HG02678 (cell line): ENCODE measurements around the gene ATP2A2.

Experiments used
- ATAC-seq: cut with Tn5 transposase; IDR thresholded peaks from one replicate; pipeline ENCODE4 v1.9.1; 2021; ENCODE audit warnings: mild to moderate bottlenecking, moderate library complexity; ENCODE audit not compliant: unreplicated experiment

The ATP2A2 gene

DNA sequence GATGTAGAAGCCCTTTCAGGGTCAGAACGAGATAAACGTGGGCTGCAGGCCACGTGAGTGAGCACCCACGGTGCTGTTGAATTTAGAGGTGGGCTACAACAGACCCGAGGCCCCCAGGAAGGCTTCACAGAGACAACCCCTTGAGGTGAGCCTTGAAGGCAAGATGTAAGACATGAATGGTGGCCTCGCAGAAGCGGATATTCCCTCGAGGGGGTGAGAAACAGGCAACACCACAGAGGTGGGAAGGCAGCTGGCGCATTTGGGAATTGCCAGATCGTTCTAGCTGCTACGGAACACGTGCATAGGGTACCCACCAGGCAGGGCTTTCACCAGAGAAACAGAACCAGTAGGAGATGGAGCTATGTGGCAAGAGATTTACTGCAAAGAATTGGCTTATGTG is 22.6 kb upstream of the ATP2A2 start:
- no peak for ATAC-seq

DNA sequence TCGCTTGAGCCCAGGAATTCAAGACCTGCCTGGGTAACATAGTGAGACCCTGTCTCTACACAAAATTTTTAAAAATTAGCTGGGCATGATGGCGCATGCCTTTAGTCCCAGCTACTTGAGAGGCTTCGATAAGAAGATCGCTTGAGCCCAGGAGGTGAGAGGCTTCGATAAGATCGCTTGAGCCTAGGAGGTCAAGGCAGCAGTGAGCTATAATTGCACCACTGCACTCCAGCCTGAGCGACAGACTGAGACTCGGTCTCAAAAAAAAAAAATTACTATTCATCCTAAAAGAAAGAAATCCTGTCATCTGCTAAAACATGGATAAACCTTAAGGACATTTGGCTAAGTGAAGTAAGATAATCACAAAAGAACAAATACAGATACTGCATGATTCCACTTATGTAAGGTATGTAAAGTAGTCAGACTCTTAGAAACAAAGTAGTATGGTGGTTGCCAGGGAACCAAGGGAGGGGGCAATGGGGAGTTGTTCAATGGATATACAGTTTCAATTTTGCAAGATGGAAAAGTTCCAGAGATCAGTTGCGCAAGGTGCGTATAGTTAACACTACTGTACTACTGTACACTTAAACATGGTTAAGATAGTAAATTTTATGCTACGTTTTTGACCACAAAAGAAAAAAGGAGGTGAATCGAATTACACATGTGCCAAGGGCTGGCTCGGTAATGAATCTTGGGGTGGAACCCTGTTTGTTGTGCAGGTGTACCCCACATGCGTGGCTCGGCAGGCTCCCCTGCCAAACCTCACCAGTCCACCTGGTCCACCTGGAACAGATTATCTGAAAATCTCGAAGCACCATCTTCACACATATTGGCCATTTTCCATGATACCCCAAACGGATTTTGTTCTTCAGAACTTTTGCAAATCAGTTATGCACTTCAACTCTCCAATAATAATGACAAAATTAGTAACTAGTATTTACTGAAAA is 18.3 kb upstream of the ATP2A2 start:
- ATAC-seq = no peak

DNA sequence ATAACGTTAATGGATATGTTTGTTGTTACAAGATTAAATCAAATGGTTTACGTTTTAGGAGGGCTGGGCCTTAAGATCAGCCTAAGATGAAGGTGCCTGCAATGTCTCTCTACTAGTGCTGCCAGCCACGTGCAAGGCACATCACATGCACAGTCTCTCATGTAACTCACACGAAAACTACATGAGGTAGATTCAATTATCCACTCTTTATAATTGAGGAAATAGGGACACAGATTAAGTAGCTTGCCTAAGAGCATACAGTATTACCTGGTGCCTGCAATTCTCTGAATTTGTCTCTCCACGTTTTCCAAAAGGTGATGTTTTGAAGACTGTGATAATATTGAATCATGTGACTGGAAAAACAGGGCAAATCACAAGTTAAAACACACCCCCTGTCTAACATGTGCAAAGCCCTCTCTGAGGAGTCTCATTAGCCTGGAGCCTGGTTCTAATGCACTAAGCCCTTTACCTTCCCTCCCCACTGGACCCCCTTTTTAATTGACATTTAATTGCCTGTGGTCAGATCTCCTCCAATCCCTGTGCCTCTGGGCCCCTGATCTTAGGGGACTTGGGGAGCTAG is 14.6 kb upstream of the ATP2A2 start:
- no peak for ATAC-seq

DNA sequence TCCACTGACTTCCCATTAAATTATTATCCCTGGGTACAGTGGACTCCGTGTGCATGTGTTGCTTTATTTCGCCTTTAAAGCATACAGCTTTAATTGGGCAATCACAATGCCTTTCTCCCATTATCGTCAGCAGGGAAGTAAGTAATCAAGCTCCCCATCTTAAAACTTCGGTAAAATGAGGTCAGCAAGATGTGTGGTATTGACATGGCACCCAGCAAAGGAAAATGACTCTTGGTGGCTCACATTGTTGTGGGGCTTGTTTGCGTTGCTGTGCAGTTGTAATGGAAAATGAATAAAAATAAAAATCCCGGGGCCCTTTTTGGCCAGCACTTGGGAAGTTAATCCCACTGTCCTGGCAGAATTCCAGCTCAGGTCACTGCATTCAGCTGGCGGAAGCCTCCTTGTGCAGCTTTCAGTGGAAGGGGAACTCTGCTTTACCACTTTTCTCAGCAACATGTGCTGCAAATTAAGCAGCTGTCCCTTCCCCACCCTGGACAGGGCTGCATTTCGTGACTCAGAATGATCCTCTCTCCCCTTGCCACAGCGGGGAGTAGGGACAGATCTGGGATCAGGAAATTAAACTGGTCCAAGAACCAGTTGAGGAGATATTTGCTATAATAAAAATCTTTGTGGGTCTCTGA is 13.9 kb upstream of the ATP2A2 start:
- ATAC-seq = no peak

DNA sequence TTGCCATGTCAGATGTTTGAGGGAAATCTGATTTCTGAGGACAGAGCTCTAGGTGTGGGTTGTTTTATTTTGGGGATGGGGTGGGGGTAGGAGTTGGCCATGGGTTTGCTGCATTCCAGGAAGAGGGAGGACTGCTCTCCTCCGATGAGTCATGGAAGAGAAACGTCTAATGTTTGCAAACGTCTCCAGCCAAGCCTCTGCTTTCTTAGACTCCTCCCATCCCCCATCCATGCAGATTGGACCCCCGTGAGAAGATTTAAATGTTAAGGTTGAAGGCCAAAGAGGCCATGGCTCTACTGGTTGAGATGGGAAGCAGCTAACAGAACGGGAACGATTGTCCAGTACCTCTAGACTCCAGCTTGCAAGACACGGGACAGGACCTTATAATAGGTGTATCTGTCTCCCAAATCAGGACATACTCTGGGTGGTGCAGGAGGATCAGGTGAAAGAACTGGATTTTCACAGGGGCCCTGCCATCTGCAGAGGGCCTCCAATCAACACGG is 11.4 kb upstream of the ATP2A2 start:
- ATAC-seq = no peak

DNA sequence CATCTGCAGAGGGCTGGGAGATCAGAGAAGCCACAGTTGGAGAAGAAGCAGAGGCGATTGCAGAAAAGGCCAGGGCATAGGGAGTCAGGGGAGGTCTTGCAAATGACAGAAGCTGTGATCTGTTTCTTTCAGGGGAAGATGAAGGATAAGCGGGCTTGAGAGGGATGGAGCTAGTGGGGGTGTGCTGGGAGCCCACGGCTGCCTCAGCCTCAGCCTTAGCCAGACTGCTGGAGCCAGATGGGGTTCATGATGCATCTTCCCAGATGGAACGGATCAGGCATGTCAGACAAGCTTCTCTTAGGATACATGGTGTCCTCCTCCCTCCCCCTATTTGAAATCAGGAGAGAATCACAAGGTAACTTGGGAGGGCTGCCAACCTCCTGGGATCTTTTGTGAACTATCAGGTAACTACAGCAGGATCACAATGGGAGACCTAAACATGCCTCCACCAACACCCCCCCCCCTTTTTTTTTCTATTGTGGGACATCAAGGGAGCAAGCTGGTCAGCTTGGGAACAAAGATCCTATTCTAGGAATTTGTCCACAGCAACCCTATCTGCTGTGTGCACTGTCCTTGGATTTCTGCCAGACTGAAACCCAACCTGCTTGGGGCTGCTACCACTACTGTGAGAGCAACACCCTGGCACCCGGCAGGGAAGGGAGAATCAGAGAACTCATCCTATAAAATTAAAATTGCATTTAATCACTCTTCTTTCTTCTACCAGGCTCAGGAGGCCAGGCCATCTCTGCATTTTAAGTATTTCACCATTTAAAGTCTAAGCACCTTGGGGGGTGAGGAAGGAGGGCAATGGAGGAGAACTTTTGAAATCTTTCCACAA is 10.7 kb upstream of the ATP2A2 start:
- no peak for ATAC-seq

DNA sequence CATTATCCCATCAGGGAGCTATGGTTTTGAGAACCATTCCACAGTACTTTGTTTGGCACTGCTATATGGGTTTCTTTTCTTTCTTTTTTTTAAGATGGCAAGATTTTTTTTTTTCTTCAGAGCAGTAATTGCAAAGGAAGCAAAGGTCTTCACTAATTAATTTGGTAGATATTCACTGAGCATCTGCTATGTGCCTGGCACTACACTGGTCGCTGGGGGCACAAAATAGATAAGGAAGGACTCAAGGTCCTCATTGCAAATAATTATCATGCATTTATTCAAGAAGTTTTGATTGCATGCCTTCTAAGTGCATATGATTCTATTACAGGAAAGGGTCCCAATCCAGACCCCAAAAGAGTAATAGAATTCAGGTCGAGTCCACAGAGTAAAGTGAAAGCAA is 10.0 kb upstream of the ATP2A2 start:
- ATAC-seq = no peak

DNA sequence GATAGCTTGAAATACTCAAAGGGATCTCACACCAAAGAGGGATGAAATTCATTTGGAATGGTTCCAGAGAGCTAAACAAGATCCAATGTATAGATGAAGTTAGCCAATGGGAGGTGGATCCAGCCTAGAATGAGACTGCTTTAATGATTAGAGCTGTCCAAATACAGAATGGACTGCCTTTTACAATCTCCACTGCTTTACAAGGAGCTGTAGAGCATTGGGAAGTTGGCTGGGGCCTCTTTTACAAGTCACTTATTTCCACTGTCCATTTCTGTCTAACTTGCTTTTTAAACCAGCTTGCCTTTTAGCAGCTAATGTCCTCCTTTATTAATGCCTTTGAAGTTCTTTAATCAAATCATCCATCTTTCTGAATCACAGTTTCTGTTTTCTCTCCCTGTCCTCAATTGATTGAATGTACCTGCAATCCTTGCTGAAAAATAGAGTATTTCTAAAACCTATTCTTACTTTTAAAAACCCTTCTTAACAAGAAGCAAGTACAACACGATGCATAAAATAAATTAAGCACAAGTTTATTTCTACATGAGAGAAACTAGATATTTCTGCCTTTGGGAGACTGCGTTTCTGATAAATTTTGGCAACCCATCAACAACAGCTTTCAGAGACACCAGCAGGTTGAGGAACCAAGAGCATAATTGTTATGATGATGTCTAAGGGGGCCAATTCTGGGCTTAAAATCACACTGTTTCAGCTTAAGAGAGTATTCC is 3.4 kb upstream of the ATP2A2 start:
- no peak for ATAC-seq

DNA sequence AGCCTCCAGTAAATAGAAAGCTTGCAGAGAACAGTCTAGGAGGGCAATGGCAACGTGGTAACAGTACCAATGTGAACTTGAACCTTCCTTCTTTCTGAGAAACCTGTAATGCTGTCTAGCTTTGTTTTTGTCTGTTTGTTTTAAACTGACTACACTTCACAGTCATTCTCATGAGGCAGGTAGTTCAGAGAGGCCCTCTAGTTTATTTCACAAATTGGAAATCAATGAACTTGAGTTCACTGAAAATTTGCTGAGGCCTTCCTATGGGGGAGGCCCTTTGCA is 2.9 kb upstream of the ATP2A2 start:
- ATAC-seq = no peak

DNA sequence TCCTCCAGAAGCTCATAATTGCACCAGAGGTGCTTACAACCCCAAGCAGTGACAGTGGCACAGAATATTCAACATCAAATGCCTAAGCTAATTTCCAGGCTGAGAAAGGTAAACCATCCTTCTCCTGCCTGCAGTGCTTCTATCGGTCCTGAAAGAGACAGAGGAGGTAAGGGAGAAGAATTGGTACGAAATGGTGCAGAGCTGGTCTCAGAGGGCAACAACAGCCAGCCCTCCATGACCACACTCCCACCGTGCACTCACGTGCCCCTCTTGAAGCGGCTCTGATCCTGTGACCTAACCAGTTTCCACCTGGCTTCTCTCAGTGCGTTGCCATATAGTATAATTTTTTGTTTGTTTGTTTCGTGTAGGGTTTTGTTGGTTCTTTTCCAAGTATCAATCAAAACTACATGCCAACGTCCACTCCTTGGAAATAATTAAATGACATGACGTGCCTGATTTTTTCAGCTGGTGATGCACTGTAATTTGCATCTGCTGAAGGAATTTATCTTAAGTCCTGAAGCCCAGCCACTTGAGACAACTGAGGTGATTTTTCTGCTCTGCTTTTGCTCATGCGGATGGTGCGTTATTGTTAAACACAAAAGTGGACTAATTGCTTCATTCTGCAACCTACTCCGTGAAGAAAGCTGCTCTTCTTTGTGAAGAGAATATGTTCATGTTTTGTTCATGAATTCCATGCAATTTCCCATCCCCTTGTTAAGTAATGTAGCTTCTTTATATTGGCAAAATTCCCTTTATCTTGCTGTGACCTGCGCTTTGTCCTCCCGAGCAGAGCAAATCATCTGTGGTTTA is 1.3 kb upstream of the ATP2A2 start:
- no peak for ATAC-seq

DNA sequence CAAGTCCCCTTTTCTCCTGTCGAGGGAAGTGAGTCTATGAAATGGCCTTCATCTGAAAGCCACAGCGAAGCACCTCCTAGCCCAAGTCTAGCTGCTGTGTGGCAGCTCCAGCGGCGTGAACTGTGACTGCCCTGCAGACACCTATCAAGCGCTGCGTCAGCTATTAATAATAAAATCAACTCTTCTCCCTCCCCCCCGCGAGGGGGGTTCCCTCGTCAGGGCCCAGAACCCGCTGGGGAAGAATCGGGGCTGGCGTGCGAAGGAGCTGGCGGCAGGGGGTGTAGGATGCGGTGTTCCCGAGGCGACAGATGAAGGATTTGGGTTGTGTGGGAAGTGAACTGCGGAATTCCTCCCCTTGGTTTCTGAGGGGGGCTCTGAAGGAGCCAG is 662 bp upstream of the ATP2A2 start:
- peak; percentile 3 for ATAC-seq

DNA sequence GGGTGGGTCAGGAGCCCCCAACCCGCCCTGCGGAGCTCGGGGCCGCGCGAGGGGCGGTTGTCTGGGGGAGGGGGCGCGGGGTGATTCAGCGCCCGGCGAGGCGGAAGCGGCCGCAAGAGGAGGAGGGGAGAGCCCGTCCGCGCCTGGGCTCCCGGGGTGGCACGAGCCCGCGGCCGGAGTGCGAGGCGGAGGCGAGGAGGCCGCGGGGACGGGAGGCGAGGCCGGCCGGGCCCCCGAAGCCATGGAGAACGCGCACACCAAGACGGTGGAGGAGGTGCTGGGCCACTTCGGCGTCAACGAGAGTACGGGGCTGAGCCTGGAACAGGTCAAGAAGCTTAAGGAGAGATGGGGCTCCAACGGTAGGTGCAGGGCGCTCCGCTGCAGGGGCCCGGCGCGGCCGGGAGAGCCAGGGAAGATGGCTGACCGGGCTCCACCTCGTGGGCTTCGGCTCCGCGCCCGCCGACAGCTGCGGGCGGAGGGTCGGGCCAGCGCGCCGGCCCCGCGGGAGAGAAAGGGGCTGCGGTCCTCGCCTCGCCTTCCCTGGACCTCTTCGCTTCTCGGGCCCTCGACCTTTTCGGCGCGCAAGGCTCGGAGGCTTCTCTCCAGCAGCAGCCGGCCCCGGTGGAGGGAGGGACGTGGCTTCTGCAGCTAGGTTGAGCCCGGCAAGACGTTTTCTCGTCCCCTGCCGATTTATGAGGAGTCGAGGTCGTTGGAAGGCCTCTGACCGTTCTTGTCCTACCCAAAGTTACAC is 677 bp downstream of the ATP2A2 start:
- ATAC-seq = peak; percentile 38

DNA sequence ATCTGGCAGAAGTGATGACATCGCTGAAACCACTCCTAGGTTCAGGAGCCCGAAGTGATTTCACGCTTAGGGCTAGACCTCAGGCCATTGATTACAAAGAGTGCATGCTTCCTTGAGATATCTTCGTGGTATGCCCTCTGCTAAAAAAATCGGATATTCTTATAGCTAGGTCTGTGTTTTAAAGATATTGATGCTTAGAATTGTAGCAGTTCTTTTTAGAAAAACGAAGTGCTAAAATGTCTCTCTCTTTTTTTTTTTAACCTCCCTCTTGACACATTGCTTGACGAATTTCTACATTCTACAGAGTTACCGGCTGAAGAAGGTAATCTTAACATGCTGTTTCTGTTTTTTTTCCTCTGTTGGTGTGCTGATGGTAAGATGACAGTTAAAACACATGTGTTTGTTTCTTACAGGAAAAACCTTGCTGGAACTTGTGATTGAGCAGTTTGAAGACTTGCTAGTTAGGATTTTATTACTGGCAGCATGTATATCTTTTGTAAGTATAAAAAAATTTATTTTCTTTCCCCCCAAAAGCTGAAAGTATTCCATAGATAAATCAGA is 1.3 kb downstream of the ATP2A2 start:
- peak; percentile 4 for ATAC-seq

DNA sequence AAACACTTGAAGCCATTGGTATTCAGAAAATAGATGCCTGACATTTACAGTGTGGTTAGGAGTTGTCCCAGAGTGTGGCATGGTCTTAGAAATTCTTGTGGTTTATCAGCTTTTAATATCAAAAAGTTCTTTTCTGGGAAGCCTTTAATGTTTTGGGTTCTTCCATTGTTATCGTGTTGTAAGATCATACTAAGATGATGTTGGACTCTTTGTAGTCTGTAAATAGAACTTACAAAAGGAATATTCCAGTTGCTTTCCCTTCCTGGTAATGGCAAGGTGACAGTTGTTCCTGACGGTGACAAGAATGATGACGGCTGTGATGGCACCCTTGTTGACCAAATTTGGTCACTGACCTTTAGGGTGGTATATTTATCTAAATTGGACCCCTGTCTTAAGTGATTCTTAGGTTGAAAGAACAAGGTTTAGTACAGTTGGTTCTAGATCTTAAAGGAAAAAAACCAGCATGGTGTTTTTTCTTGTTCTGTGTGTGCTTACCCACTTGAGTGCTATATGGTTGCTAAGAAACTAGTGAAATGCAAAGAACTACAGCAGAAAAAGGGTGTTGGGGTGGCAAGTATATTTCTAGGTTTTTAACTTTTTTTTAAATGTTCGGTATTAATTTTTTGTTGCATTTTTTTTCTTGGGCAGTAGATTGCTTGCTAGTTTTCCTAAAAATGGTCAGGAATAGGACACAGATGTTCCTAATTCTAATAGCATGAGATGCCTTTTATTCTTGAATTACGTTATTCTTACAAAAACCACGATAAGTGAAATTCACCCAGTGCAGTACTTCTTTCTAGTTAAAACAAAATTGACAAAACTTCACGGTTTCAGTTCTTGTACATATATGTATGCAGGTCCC is 2.1 kb downstream of the ATP2A2 start:
- no peak for ATAC-seq

DNA sequence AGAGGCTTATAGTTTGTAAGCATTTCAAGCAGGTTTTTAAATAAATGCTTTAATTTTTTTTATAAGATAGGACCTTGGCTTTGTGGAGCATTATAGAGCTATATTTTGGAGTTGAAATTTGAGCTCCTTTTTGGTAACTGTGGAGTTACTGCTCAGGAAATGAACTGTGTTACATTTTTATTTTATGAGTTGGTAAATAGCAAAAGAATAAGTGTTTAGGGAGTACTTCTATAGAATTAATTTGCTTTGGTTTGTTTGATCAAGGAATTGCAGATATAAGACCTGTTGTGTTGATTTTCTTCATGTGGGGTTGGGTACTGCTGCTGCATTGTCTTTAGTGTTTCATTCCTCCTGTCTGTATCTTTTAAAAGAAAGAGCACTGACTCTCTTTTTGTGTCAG is 3.5 kb downstream of the ATP2A2 start:
- ATAC-seq = no peak

DNA sequence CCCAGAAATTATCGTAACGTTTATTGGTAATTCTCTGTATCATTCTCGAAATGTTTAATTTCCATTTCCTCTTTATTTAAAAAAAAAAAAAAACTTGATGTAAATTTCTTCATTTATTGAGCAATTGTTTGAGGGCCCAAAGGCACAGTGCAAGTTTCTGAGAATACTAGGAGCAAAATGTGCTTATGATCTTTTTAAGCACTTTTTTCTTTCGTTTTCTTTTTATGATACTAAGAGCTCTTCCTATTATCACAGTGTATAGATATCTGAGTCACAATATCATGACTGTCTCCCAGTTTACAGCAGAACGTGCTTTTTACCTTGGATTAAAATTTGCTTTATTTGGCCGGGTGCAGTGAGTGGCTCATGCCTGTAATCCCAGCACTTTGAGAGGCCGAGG is 5.6 kb downstream of the ATP2A2 start:
- ATAC-seq = no peak

DNA sequence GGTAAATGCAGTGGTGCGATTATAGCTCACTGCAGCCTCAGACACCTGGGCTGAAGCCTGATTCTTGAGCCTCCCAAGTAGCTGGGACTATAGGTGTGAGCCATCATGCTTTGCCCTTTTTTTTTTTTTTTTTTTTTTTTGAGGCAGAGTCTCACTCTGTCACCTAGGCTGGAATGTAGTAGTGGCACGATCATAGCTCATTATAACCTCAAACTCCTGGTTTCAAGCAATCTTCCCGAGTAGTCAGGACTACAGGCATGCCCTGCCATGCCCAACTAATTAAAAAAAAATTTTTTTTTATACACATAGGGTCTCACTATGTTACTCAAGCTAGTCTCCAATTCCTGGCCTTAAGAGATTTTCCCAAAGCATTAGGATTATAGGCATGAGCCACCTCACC is 6.9 kb downstream of the ATP2A2 start:
- ATAC-seq = no peak
